NCI-H2196 (cell line): ENCODE results near the gene CSN2.

Experiments used
- DNase-seq: peaks from one replicate; lab custom pipeline; 2025; ENCODE audit not compliant: unreplicated experiment; lab: John Stamatoyannopoulos, UW

CSN2 gene

DNA sequence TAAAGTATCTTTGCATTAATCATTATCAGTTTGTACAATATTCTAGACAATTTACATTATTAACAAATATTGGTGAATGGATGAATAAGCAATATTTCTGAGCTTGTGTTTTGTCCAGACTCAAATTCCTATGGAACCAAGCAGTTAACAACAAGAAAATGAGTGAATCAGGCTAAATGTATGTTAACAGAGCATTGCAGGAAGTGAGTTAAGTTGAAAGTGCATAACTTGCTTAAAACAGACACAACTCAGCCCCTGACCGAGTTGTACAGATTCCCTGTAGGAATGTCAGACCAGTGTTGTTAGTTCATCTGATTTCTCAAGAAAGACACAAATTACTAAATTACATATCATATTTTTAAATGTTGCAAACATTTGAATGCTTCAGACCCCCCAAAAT, 58.4 kb downstream of the CSN2 start:
- DNase-seq: no peak
